Measurements from ENCODE around the gene PLEKHF1. TPM values are rescaled to one million over a fixed set of nuclear protein-coding genes. Genes with fewer than 3 reads are reported as not detected.

The PLEKHF1 gene
- total and polyA plus RNA-seq, 2 donors (not counting 1 experiment from before 2014, with no cell fraction given), result 5.2 to 72.5 TPM

GRCh38 chr19:29631450-29631849 lies 33.8 kb upstream of the PLEKHF1 start:
- H4K20me1 ChIP-seq (ENCODE audit: control insufficient read depth, extremely low read depth, insufficient read depth, low read length), result no peaks in the 10 kb centered on the region
- TF ChIP-seq EZH2 (IDR thresholded peaks at IDR 0.05; ENCODE audit: low read length, missing control alignments), result no peak
- TF ChIP-seq, protein P1, sequence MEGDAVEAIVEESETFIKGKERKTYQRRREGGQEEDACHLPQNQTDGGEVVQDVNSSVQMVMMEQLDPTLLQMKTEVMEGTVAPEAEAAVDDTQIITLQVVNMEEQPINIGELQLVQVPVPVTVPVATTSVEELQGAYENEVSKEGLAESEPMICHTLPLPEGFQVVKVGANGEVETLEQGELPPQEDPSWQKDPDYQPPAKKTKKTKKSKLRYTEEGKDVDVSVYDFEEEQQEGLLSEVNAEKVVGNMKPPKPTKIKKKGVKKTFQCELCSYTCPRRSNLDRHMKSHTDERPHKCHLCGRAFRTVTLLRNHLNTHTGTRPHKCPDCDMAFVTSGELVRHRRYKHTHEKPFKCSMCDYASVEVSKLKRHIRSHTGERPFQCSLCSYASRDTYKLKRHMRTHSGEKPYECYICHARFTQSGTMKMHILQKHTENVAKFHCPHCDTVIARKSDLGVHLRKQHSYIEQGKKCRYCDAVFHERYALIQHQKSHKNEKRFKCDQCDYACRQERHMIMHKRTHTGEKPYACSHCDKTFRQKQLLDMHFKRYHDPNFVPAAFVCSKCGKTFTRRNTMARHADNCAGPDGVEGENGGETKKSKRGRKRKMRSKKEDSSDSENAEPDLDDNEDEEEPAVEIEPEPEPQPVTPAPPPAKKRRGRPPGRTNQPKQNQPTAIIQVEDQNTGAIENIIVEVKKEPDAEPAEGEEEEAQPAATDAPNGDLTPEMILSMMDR (conservative IDR thresholded peaks at IDR 0.05 in 1 of 2, IDR thresholded peaks at IDR 0.05 in 1 of 2; ENCODE audit: low read depth in 1 of 2, low read length in 2 of 2), result no peak
- H3K27ac ChIP-seq (ENCODE audit: insufficient read depth, low read length), result no peak overlapping the region
- H2AFZ ChIP-seq (ENCODE audit: low read length), result no peak overlapping the region
- H3K36me3 ChIP-seq (ENCODE audit: control insufficient read depth, insufficient read depth, low read length), result no peaks in the 10 kb centered on the region
- DNase-seq (ENCODE audit: low read depth in 2 of 2), result no peak
- no peak overlapping the region for H3K4me2 ChIP-seq (ENCODE audit: extremely low read depth, insufficient read depth, low read length)
- no peak overlapping the region for H3K4me3 ChIP-seq (replicated peaks in 1 of 4; ENCODE audit: control extremely low read depth in 1 of 4, insufficient read depth in 1 of 4, low read depth in 3 of 4, low read length in 4 of 4)
- H3K9ac ChIP-seq (ENCODE audit: insufficient read depth, low read length), result no peak overlapping the region
- H3K79me2 ChIP-seq (ENCODE audit: control insufficient read depth, insufficient read depth, low read length), result no peaks in the 10 kb centered on the region
- peaks cover 2% of the 10 kb centered on the region for H3K27me3 ChIP-seq (ENCODE audit: control insufficient read depth, insufficient read depth, low read length)
- no peaks in the 10 kb centered on the region for H3K9me3 ChIP-seq (ENCODE audit: control insufficient read depth, insufficient read depth, low read depth, low read length)
- H3K4me1 ChIP-seq (ENCODE audit: control insufficient read depth, extremely low read depth, insufficient read depth, low read length), result no peaks in the 10 kb centered on the region

GRCh38 chr19:29634002-29634401 lies 31.3 kb upstream of the PLEKHF1 start:
- H3K79me2 ChIP-seq (ENCODE audit: control insufficient read depth, insufficient read depth, low read length), result no peaks in the 10 kb centered on the region
- TF ChIP-seq EZH2 (IDR thresholded peaks at IDR 0.05; ENCODE audit: low read length, missing control alignments), result no peak
- TF ChIP-seq, protein P1 (conservative IDR thresholded peaks at IDR 0.05 in 1 of 2, IDR thresholded peaks at IDR 0.05 in 1 of 2; ENCODE audit: low read depth in 1 of 2, low read length in 2 of 2), result no peak
- H3K9ac ChIP-seq (ENCODE audit: insufficient read depth, low read length), result no peak overlapping the region
- H2AFZ ChIP-seq (ENCODE audit: low read length), result no peak overlapping the region
- no peak overlapping the region for H3K27ac ChIP-seq (ENCODE audit: insufficient read depth, low read length)
- H3K4me3 ChIP-seq (replicated peaks in 1 of 4; ENCODE audit: control extremely low read depth in 1 of 4, insufficient read depth in 1 of 4, low read depth in 3 of 4, low read length in 4 of 4), result no peak overlapping the region
- H3K36me3 ChIP-seq (ENCODE audit: control insufficient read depth, insufficient read depth, low read length), result no peaks in the 10 kb centered on the region
- no peak for DNase-seq (ENCODE audit: low read depth in 2 of 2)
- no peaks in the 10 kb centered on the region for H4K20me1 ChIP-seq (ENCODE audit: control insufficient read depth, extremely low read depth, insufficient read depth, low read length)
- H3K9me3 ChIP-seq (ENCODE audit: control insufficient read depth, insufficient read depth, low read depth, low read length), result no peaks in the 10 kb centered on the region
- H3K27me3 ChIP-seq (ENCODE audit: control insufficient read depth, insufficient read depth, low read length), result peaks cover 2% of the 10 kb centered on the region
- no peak overlapping the region for H3K4me2 ChIP-seq (ENCODE audit: extremely low read depth, insufficient read depth, low read length)
- no peaks in the 10 kb centered on the region for H3K4me1 ChIP-seq (ENCODE audit: control insufficient read depth, extremely low read depth, insufficient read depth, low read length)

- H3K36me3 ChIP-seq (ENCODE audit: control insufficient read depth, insufficient read depth, low read length), result no peaks in the 10 kb centered on the region
- no peaks in the 10 kb centered on the region for H3K4me1 ChIP-seq (ENCODE audit: control insufficient read depth, extremely low read depth, insufficient read depth, low read length)
- H3K79me2 ChIP-seq (ENCODE audit: control insufficient read depth, insufficient read depth, low read length), result no peaks in the 10 kb centered on the region
- no peak overlapping the region for H2AFZ ChIP-seq (ENCODE audit: low read length)
- H3K4me2 ChIP-seq (ENCODE audit: extremely low read depth, insufficient read depth, low read length), result no peak overlapping the region
- H3K27ac ChIP-seq (ENCODE audit: insufficient read depth, low read length), result no peak overlapping the region
- H3K27me3 ChIP-seq (ENCODE audit: control insufficient read depth, insufficient read depth, low read length), result peaks cover 2% of the 10 kb centered on the region
- no peak overlapping the region for H3K9ac ChIP-seq (ENCODE audit: insufficient read depth, low read length)
- no peak overlapping the region for H3K4me3 ChIP-seq (replicated peaks in 1 of 4; ENCODE audit: control extremely low read depth in 1 of 4, insufficient read depth in 1 of 4, low read depth in 3 of 4, low read length in 4 of 4)
- no peak for DNase-seq (ENCODE audit: low read depth in 2 of 2)
- TF ChIP-seq EZH2 (IDR thresholded peaks at IDR 0.05; ENCODE audit: low read length, missing control alignments), result no peak
- TF ChIP-seq, protein P1 (conservative IDR thresholded peaks at IDR 0.05 in 1 of 2, IDR thresholded peaks at IDR 0.05 in 1 of 2; ENCODE audit: low read depth in 1 of 2, low read length in 2 of 2), result no peak
- H3K9me3 ChIP-seq (ENCODE audit: control insufficient read depth, insufficient read depth, low read depth, low read length), result no peaks in the 10 kb centered on the region
- H4K20me1 ChIP-seq (ENCODE audit: control insufficient read depth, extremely low read depth, insufficient read depth, low read length), result no peaks in the 10 kb centered on the region
Measured at GRCh38 chr19:29634423-29635130, 30.7 kb upstream of the PLEKHF1 start.

Measured in fibroblast of lung (primary cell).